Measurements from ENCODE around the gene FUNDC1.
"Not testable (repeated sequence)": the region's sequence is repeated elsewhere in the genome, so short reads cannot be mapped to it uniquely, and the experiment has no call there.

The FUNDC1 gene, protein sequence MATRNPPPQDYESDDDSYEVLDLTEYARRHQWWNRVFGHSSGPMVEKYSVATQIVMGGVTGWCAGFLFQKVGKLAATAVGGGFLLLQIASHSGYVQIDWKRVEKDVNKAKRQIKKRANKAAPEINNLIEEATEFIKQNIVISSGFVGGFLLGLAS

DNA sequence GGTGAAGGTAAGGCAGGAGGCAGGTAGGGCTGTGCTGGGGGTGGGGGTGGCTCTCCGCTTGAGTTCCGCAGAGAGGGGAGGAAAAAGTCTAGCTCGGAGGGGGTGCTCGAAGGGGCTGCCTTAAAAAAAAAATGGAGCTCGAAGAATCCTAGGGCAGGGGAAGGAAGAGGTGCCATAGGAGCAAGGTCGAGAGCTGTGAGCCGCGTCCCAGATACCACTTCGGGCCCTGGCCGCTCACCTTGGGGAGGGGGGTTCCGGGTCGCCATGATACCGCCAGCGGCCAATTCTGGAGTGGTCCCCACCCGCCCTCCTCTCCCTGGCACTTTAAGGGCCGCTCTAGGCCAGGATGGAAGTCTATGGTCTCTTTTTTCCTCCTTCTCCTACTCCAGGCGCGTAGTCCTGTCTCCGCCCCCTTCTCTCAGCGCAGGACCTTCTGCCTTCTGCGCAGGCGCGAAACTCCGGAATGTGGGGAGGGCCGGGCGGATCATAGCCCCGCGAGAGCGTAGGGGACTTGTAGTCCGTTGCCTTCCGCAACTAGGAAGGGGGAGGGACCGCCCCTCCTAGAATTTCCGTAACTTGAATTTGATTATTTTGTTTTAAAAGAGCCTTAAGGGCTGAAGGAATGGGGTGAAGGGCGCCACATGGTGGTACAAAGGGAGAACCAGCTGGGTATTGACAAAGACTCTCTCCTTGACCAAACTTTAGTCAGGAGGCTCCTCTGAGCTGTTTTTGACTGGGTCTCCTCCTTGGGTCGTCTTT is at the start of gene FUNDC1:
Gene FUNDC1, minus strand, starts transcription at position 293 of the 759 bp plus-strand sequence. Its CDS starts 27 bp downstream, at position 266.
- FAIRE-seq = peak; percentile 100

DNA sequence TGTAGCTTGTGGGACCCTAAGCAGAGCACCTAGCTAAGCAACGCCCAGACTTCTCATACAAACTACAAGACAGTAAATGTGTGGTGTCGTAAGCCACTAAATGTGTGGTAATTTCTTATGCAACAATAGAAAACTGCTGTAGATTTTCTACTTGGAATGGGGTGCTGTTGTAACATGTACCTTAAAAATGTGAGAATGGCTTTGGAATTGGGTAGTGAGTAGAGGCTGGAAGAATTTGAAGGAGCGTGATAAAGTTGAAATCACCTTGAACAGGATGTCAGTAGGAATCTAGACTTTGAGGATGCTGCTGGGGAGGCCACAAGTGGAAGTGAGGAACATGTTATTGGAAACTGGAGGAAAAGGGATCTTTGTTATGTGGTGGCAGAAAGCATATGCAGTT is 43.2 kb upstream of the FUNDC1 start:
- FAIRE-seq = no peak

DNA sequence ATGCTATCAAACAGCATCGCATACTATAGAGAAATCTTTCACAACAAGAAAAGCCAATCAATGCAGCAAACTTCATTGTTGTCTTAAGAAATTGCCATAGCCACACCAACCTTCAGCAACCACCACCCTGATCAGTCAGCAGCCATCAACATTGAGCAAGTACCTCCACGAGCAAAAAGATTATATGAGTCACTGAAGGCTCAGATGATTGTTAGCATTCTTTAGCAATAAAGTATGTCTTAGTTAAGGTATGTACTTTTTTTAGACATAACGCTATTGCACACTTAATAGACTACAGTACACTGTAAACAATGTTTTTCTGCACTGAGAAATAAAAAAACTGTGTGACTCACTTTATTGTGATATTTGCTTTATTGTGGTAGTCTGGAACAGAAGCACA is 37.8 kb upstream of the FUNDC1 start:
- no peak for FAIRE-seq

DNA sequence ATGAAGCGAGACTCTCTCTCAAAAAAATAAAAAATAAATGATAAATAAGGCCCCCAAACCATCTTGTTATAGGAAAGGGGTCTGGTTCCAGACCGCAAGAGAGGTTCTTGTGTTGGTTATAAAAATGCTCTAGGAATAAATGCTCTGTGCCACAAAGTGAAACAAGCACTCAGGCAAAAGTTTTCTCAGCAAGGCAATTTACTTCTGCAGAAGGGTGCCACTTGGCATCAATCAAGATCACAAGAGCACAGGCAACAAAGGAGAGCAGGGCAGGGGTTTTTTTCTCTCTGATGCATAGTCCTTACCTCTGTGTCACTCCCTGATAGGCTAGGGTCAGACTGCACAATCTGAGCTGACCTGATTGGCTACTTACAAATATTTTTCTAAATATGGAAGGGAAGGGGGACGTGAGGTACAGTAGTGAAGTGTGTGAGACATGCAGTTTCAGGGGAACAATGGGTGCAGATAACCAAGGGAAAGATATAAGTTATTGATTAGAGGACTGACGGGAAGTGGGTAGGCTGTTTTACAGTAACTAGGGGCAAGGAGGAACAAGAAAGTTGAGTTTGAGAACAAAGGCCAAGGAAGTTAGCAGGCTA is 29.8 kb upstream of the FUNDC1 start:
- no peak for FAIRE-seq

DNA sequence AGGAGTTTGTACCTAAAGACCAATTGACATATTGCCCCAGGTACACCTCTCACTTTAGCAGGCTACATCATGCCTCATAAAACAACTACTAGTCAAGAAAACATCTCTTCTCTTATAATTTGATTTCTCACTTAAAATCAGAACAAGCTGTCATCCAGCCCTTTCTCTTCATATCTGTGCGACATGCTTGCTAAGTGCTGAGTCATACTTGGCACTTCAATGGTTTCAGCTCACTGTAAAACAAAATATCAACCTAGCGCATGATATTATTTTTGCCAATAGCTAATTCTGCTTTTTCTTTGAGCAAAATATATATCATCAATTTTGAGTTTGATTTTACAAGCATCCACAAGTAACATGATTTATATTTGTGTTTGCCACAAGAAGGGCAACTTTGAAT is 27.9 kb upstream of the FUNDC1 start:
- no peak for FAIRE-seq

DNA sequence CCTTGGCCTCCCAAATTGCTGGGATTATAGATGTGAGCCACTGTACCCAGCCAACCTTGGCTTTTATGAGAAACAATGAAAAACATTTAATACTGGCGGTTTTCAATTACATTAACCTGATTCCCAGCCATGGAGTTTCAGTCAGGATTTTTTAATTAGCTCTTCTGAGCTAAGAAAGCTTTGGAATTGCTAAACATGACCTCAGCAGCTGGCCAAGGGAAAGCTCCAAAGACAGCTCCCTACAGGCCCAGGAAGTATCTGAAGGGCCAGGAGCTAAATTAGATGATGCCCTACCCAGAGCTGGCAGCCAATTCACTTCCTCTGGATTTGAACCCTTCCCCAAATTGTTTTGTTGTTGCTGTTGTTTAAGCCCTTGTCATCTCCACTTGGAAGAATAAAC is 26.5 kb upstream of the FUNDC1 start:
- FAIRE-seq = no peak

DNA sequence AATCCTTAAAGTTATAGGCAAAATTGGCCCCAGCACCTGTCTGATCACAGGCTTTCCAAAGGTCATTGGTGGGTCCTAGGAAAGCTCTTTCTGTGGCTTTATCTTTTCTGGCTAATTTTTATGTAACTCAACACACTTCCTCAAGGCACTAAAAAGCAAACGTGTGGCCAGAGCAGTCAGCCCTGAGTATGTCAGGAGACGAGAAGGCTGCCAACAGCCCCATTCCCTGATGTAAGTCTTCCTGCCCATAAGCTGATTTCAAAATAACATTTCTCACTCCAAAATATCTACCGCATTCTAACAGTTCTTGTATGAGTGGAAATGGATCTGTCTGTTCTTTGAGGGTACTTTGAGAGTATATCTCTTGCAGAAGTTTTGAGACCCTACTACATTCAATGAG is 25.5 kb upstream of the FUNDC1 start:
- no peak for FAIRE-seq

DNA sequence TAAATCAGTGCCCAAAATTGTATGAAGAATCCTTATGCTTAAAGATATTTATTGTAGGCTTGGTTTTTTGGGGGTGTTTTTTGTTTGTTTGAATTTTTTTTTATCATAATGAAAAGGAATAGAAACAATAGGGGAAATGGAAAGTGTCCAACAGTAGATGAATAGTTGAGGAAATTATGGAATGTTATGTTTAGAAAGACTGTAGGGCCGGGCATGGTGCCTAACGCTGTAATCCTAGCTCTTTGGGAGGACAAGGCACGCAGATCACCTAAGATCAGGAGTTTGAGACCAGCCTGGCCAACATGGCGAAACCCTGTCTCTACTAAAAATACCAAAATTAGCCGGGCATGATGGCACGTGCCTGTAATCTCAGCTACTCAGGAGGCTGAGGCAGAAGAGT is 19.2 kb upstream of the FUNDC1 start:
- FAIRE-seq = not testable (repeated sequence)

DNA sequence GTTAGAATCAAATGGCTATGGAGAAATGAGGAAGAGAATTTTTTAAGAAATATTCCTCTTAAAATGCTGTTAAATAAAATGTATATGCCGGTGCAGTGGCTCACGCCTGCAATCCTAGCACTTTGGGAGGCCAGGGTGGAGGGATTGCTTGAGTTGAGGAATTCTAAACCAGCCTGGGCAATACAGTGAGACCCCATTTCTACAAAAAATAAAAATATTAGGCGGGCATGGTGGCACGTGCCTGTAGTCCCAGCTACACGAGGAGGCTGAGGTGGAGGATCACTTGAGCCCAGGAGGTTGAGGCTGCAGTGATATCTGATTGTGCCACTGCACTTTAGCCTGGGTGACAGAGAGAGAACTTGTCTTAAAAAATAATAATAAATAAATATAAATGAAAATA is 7.9 kb upstream of the FUNDC1 start:
- FAIRE-seq = no peak

DNA sequence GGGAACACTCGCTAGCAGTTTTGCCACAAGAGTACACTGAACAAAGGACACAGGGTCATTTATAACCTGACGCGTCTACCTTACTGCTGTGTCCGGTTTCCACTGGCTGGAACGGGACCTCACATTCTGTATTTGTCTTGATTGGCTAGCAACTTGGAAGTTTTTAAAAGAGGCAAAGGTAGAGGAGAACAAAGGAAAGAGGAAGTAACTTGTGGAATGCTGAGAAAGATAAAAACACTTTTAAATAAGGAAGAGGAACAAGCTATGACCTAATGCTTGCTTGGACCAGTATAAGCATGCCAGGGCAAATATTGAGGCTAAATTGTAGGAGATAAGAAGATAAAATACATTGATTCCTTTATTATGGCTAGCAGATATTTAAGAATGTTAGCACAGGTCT is 2.8 kb upstream of the FUNDC1 start:
- FAIRE-seq = not testable (repeated sequence)

DNA sequence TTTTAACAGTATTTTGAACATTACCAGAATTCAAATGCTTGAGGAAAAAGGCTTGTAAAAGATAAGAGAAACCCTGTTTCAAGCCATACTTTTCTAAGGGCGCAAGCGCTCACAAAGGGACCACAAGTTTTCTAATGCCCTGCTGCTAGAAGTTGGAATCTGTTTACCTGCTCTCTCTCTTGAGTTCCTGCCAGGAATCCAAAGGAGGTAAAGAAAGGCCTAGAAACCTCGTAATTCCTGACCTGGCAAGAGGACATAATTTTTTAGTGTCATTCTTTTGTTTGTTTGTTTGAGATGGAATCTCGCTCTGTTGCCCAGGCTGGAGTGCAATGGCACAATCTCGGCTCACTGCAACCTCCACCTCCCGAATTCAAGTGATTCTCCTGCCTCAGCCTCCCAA is 1.4 kb upstream of the FUNDC1 start:
- no peak for FAIRE-seq

DNA sequence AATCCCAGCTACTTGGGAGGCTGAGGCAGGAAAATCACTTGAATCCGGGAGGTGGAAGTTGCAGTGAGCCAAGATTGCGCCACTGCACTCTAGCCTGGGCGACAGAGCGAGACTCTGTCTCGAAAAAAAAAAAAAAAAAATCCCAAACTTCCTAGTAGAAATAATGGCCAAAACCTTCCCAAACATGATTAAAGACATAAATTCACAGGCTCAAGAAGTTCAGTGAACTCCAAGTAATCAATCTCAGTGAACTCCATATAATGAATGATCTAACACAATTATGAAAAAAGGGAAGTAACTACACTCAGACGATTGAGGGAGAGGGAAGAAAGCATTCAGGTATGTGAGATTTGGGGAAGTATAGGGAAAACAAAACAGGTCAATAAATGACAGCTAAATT is 6.5 kb downstream of the FUNDC1 start:
- no peak for FAIRE-seq

DNA sequence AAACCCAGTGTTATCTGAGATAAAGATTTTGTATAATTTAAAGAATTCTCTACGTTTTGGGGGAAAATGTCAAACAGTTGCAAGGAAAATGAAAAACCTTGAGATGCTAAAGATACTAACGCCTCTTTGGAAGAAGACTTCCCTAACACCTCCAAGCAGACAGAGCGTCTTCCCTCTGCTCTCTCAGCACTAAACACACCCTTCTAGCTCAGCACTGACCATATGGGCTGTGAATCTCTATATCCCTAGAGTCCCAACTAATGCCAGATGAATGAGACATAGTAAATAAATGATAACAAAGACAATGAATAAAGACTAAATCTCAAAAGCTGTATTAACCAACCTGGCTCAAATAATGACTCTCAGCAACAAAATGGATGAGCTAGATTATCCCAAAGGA is 13.3 kb downstream of the FUNDC1 start:
- no peak for FAIRE-seq

DNA sequence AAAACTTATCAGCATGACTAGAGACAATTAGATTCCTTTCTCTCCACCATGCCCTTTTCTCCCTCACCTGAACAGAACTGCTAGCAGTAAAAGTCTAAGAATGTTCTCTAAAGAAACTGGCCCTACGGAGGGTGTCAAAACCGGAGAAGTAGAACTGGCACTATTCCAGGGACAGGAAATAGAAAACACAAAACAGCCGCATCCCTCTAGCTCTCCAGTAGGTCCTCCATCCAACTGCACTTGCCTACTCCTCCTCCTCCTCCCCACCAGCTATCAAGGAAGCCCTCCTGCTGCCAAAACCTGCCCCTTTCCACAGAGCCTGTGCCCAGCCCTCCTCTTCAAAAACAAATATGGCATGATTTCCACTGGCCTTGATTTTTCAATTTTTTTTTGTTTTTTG is 28.4 kb downstream of the FUNDC1 start:
- no peak for FAIRE-seq

DNA sequence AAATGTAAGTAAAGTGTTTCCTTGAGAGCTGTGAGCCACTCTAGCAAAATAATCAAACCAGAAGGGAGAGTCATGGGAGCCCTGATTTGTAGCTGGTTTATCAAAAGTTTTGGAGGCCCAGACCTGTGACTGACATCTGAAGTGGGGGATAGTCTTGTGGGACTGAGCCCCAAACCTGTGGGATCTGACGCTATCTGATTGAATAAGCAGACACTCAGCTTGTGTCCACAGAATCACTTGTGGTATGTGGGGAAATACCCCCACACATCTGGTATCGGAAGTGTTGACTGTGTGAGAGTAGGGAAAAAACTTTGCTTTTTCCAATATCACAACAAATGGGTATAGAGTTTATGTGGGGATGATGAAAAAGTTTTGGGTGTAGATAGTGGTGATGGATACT is 35.4 kb downstream of the FUNDC1 start:
- FAIRE-seq = no peak

DNA sequence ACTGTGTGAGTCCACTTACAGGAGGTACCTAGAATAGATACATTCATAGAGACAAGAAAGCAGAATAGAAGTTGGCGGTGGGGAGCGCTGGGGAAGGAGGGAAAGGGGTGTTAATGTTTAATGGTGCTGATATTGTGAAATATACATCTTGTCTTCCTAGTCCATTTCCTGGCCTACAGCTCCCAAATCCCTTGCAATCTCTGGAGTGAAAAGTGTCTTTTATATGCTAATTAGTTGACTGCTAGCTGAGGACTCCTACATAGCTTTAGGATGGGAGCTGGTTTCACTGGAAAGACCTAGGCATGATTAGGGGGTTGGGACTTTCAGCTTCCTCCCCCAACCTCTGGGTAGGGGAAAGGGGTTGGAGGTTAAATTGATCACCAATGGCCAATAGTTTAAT is 36.0 kb downstream of the FUNDC1 start:
- FAIRE-seq = no peak

DNA sequence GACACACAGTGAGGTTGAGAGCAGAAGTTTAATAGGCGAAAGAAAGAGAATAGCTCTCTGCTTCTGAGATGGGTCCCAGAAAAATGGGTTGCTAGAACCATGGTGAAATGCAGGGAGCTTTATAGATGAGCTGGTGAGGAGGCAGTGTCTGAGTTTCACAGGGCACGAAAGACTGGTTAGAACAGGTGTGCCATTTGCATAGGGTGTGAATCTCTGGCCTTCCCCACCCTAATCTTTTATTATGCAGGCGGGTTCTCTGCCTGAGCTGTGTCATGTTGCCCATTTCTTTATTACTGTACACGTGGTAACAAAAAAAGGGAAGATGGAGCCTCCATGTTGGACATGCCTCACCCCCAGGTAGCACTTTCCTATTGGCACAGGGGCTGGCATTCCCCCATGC is 39.1 kb downstream of the FUNDC1 start:
- FAIRE-seq = no peak

DNA sequence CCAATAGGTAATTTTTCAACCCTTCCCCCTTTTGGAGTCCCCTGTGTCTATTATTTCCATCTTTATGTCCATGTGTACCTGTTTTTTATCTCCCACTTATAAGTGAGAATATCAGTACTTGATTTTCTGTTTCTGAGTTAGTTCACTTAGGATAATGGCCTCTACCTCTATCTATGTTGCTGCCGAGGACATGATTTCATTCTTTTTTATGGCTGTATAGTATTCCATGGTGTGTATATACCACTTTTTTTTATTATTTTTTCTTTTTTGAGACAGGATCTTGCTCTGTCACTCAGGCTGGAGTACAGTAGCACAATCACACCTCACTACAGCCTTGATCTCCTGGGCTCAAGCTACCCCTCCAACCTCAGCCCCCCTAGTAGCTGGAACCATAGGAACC is 47.6 kb downstream of the FUNDC1 start:
- no peak for FAIRE-seq

DNA sequence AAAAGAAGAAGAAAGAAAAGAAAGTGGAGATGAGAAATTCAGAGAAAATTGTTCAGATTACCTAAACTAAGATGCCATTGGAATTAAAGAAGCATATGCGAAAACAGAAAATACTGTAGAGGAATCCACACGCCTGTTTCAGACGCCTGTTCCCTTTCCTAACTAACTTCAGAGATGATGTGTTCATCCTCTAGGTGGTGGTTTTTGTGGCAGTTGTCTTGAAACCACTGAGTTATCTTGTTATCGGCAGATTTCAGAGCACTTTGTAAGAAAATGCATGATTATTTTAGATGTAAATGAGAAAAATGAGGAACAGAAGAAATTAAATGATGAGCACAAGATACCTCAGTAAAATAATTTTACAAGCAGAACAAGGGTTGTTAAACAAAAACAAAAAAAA is 48.3 kb downstream of the FUNDC1 start:
- no peak for FAIRE-seq

DNA sequence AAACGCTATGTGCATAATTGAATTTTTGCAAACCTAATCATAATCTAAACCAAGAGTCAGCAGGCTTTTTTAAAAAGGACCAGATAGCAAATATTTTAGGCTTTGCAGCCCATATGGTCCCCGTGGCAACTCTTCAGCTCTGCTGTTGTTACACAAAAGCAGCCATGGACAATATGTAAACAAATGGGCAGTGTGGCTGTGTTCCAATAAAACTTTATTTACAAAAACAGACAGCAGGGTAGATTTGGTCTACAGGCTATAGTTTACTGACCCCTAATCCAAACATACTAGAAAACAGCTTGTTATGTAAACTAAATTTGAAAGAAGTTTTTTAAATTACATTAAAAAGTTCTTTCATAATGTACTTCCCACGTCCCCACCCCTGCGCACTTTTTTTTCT is 53.1 kb downstream of the FUNDC1 start:
- no peak for FAIRE-seq

DNA sequence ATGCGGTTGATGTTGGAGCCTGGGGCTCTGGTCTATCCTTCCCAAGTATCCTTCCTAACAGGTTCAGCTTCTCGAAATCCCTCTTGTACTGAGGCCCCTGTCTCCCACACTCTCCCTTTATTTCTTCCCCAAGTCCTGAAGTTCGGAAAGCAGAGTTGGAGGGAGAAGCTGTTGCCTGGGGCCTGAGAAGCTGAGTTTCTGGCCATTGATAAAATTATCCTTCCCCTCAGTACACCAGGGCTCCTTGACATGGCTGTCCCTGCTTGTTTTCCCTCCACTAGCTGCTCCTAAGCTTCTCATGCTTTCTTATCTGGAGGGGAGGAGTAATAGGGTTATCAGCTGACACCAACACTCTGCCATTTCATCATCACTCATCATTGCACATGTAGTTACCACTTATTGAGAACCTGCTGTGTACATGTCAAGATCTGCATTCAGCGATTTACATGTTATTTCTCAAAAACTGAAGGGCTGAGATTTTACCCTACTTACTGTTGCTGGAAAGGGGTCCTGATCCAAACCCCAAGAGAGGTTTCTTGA is 58.0 kb downstream of the FUNDC1 start:
- no peak for FAIRE-seq

DNA sequence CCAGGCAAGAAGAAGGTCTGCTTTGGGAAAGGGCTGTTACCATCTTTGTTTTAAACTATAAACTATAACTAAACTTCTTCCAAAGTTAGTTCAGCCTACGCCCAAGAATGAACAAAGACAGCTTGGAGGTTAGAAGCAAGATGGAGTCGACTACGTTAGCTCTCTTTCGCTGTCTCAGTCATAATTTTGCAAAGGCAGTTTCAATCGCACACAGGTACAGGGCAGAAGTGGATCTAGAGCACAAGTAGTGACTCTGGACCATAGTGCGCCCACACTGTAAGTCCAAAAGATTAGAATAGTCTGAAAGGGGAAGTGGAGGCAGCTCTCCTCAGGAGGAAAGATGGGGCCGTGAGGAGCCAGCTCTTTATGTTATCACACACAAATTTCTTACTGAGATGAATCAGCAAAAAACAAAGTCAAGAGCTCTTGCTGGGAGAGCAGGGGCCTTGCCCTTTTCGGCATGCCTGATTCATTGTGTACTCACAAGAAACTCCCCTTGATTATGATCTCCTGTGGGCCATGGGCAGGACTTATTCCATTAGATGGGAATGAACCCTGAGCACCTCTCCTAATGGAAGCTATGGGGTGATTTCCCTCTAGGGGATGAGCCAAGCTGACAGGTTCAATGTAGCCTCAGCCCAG is 58.6 kb downstream of the FUNDC1 start:
- FAIRE-seq = no peak

DNA sequence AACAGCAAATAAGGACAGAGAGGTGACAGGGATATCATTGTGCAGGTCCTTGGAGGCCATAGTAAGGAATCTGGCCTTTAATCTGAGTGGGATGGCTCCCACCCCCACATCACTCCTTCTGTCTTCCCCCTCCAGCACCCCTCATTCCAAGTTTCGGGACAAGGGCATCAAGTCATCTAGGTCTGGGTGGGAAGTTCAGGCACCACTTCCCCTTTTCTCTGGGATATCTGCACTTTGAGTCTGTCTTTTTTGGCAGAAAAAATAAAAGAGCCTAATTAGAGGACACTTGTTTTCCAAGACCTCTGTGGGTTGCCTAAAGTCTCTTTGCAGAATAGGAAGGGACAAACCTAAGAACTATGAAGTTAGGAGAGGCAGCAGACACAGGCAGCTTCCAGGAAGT is 60.1 kb downstream of the FUNDC1 start:
- FAIRE-seq = no peak

DNA sequence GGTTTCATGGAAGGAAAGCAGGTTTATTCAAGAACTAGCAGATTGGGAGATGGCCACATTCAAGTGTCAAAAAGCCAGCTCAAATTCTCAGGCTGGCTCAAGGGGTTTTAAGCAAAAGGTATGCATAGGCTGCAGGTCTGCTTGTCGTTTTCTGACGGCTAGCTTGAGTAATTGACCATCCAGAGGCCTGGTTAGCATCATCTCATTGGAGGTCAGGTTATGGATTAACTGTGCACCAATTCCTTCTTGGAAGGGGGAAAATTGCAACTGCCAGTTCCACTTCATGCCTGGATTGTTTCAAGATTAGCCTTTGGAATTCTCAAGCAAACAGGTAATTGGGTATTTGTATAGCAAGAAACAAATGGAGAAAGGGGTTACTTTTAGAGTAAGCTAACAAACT is 62.1 kb downstream of the FUNDC1 start:
- FAIRE-seq = no peak
